Vagina (tissue), 2 donors: ENCODE measurements around the gene DBP.

Source experiments
- POLR2AphosphoS5 ChIP-seq, 2 donors: sonication (generic); formaldehyde crosslinking; IDR thresholded peaks; one replicate each; pipeline ENCODE4 v1.9.0; 2017; ENCODE audit warnings: antibody characterized with exemption in 2 of 2, mild to moderate bottlenecking in 2 of 2, low read depth in 1 of 2; ENCODE audit not compliant: insufficient read depth in 1 of 2
- TF ChIP-seq, protein P1 (sequence below), 3 experiments: fragments of 450-650 bp in 2 of 3; fragments of 200-600 bp in 1 of 3; sonication (generic) in 1 of 3; IDR thresholded peaks; one replicate each; pipeline ENCODE4 v1.5.1; 2017 to 2019; ENCODE audit warnings: antibody characterized with exemption in 3 of 3, mild to moderate bottlenecking in 2 of 3, moderate library complexity in 2 of 3

DNA sequence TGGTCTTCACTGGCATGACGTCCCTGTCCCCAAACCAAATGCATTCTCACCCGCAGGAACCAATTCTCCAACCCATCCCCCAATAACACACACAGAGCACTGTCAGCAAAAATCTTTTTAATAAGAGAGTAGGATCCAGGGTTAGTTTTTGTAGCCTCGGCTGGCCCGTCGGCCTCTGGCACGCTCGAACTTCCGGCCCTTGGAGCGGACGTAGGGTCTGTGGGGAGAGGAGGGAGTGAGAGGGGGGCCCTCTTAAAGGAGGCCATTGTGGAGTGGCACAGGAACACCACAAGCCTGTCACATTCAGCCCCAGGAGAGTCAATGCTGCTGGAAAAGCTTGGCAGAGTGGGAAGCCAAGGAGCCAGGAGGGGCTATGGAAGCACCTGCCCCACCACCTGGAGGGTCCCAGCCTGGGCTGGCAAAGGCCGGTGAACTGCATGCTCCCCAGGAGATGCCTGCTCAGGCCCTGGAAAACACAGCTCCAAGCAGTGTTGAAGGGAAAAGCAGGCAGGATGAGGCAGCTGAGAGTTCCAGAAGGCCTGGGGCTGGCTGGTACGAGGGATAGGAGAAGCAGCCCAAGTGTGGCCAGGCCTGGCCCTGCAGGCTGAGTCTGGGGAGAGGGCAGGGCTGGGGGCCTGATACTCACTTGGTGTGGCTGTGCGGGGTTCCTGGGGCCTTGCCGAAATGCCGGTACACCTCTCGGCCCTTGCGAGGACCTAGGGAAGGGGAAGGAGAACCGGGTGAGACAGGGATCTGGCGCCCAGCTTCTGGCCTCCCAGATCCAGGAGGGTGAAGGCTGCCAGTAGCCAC lies 21.7 kb downstream of the DBP start:
- TF ChIP-seq, protein P1, sequence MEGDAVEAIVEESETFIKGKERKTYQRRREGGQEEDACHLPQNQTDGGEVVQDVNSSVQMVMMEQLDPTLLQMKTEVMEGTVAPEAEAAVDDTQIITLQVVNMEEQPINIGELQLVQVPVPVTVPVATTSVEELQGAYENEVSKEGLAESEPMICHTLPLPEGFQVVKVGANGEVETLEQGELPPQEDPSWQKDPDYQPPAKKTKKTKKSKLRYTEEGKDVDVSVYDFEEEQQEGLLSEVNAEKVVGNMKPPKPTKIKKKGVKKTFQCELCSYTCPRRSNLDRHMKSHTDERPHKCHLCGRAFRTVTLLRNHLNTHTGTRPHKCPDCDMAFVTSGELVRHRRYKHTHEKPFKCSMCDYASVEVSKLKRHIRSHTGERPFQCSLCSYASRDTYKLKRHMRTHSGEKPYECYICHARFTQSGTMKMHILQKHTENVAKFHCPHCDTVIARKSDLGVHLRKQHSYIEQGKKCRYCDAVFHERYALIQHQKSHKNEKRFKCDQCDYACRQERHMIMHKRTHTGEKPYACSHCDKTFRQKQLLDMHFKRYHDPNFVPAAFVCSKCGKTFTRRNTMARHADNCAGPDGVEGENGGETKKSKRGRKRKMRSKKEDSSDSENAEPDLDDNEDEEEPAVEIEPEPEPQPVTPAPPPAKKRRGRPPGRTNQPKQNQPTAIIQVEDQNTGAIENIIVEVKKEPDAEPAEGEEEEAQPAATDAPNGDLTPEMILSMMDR (IDR thresholded peaks at IDR 0.05), result no peak
- no peak for TF ChIP-seq POLR2AphosphoS5 (IDR thresholded peaks at IDR 0.05; ENCODE audit: insufficient read depth in 1 of 2, low read depth in 1 of 2)
